Endodermal cell (in vitro differentiated cells): ENCODE data around the gene LMX1A. TPM values are rescaled to one million over a fixed set of nuclear protein-coding genes. Genes with fewer than 3 reads are reported as not detected.

ENCODE experiments used
- DNase-seq: peaks from one replicate; pipeline ENCODE4 v3.0.0-alpha.2; 2017
- H3K27ac ChIP-seq: 2 replicates; pipeline ENCODE4 v1.5.1; 2013; ENCODE audit warnings: mild to moderate bottlenecking, low read depth, low read length, moderate library complexity
- H3K27me3 ChIP-seq: 2 replicates; pipeline ENCODE4 v1.6.1; 2013; ENCODE audit warnings: mild to moderate bottlenecking, low read length, moderate library complexity; ENCODE audit not compliant: insufficient read depth, control insufficient read depth, poor library complexity, severe bottlenecking
- H3K36me3 ChIP-seq: 2 replicates; pipeline ENCODE4 v1.7.0; 2013; ENCODE audit warnings: mild to moderate bottlenecking, low read length, moderate library complexity; ENCODE audit not compliant: control insufficient read depth, insufficient read depth
- H3K4me1 ChIP-seq: one replicate; pipeline ENCODE4 v1.7.0; 2013; ENCODE audit warnings: low read length; ENCODE audit not compliant: control insufficient read depth, insufficient read depth
- H3K4me3 ChIP-seq: 2 replicates; pipeline ENCODE4 v1.5.1; 2013; ENCODE audit warnings: mild to moderate bottlenecking, low read length, moderate library complexity
- H3K9ac ChIP-seq: 2 replicates; pipeline ENCODE4 v1.6.1; 2013; ENCODE audit warnings: mild to moderate bottlenecking, low read length, moderate library complexity; ENCODE audit not compliant: poor library complexity, severe bottlenecking; ENCODE audit errors: extremely low read depth
- H3K9me3 ChIP-seq: 2 replicates; pipeline ENCODE4 v1.6.1; 2013; ENCODE audit warnings: mild to moderate bottlenecking, low read length, moderate library complexity; ENCODE audit not compliant: control insufficient read depth
- H3K27ac Mint-ChIP-seq: 2 replicates; pipeline ENCODE4 v1.8.0; 2020; ENCODE audit warnings: mixed read lengths
- H3K27me3 Mint-ChIP-seq: 2 replicates; pipeline ENCODE4 v1.8.0; 2021; ENCODE audit warnings: mild to moderate bottlenecking, mixed read lengths; ENCODE audit not compliant: insufficient read depth
- H3K36me3 Mint-ChIP-seq: 2 replicates; pipeline ENCODE4 v1.8.0; 2020; ENCODE audit warnings: low read depth, mixed read lengths
- H3K4me1 Mint-ChIP-seq: 2 replicates; pipeline ENCODE4 v1.8.0; 2020; ENCODE audit warnings: mixed read lengths
- H3K4me3 Mint-ChIP-seq: 2 replicates; pipeline ENCODE4 v1.8.0; 2020; ENCODE audit warnings: mild to moderate bottlenecking, moderate library complexity, mixed read lengths
- H3K9me3 Mint-ChIP-seq: 2 replicates; pipeline ENCODE4 v1.8.0; 2020; ENCODE audit warnings: mild to moderate bottlenecking, mixed read lengths
- CTCF ChIP-seq: fragments of 200-600 bp; sonication (generic); conservative IDR thresholded peaks from 2 replicates; pipeline ENCODE4 v1.5.0; 2021; ENCODE audit warnings: antibody characterized with exemption, mild to moderate bottlenecking
- WGBS, 2 experiments: methylation state at CpG; one replicate each; pipeline versions ENCODE4 v1.1.5 to v1.1.7; 2013; ENCODE audit warnings: missing lambda C conversion rate in 2 of 2, mixed read lengths in 1 of 2; ENCODE audit not compliant: insufficient coverage in 1 of 2, insufficient read length in 1 of 2; 5-methylcytosine and 5-hydroxymethylcytosine counted together
- total RNA-seq, 2 donors: library from RNA; stranded (reverse); fragmentation: NEBNext Ultra II Directional in 1 of 2; extraction: Animal tissue kit (Norgen Biotek cat#: 25700) in 1 of 2; gene quantifications; 2 replicates in 1 of 2; 3 replicates in 1 of 2; pipeline ENCODE4 v1.2.1, GENCODE V29; 2021

Gene LMX1A
- total RNA-seq, 2 donors from 2014 or later: 0.13 to 1.6 TPM

DNA sequence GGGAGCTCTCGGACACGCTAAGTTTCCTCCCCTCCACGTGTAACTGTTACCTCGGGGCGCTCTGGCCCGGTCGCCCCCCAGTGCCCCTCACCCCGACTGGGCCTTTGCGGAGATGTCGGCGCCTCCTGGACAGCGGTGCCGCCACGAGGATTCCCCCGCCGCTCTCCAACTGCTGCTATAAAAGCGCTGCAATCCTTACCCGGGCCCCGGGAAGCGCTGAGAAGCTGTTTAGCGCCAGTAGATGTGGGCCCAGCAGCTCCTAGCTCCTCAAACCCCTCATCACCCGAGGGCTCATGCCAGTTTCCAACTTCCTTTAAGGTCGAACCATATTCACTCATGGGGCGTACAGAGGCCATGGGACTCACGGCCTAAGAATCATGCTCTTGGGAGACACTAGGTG is 361 bp upstream of the LMX1A start:
- peak overlapping the region; percentile 64 for H3K4me3 Mint-ChIP-seq
- Histone ChIP-seq H3K4me3 (peak overlapping the region; percentile 78), H3K36me3 (no peaks in the 10 kb centered on the region), H3K4me1 (peaks cover 21% of the 10 kb centered on the region), H3K27ac (no peak overlapping the region), H3K9ac (no peak overlapping the region), H3K9me3 (no peaks in the 10 kb centered on the region), H3K27me3 (peaks cover 100% of the 10 kb centered on the region)
- WGBS, 2 experiments: 7% methylated on average over 15 to 25 of the region's 25 CpGs
- no peak for TF ChIP-seq CTCF
- H3K36me3 Mint-ChIP-seq: no peaks in the 10 kb centered on the region
- H3K9me3 Mint-ChIP-seq: no peaks in the 10 kb centered on the region
- no peak overlapping the region for H3K27ac Mint-ChIP-seq
- H3K27me3 Mint-ChIP-seq: peaks cover 97% of the 10 kb centered on the region
- peak; percentile 82 for DNase-seq
- peaks cover 35% of the 10 kb centered on the region for H3K4me1 Mint-ChIP-seq

GRCh38 chr1:165355139-165355976 is 1.2 kb downstream of the LMX1A start:
- Histone ChIP-seq H3K4me1 (peaks cover 29% of the 10 kb centered on the region), H3K27ac (no peak overlapping the region), H3K9ac (no peak overlapping the region), H3K27me3 (peaks cover 100% of the 10 kb centered on the region), H3K9me3 (no peaks in the 10 kb centered on the region), H3K36me3 (no peaks in the 10 kb centered on the region), H3K4me3 (peak overlapping the region; percentile 78)
- no peak for TF ChIP-seq CTCF
- Mint-ChIP-seq H3K9me3 (no peaks in the 10 kb centered on the region), H3K4me3 (peak overlapping the region; percentile 64), H3K27me3 (peaks cover 96% of the 10 kb centered on the region), H3K27ac (no peak overlapping the region), H3K36me3 (no peaks in the 10 kb centered on the region), H3K4me1 (peaks cover 47% of the 10 kb centered on the region)
- WGBS, 2 experiments: 1 to 2% methylated on average over 23 to 53 of the region's 53 CpGs
- DNase-seq: peak; percentile 81

DNA sequence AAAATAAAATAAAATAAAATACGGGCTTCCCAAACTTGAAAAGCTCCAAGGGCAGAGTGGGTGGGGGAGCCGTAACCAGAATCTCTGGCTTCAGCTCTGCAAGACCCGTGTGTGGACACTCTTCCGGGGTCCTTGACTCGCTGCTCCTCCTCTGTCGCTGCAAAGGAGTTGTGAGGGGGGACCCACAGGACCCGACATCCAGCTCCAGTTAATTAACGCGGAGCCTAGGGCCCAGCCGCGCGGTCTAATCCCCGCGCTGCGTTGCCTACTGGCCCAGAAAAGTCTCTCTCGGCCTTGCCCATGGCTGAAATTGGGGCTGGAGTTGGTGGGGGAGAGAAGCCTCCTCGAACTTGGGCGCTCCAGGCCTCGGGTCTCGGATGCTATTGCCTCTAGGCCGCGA is 1.8 kb downstream of the LMX1A start:
- Histone ChIP-seq H3K9me3 (no peaks in the 10 kb centered on the region), H3K36me3 (no peaks in the 10 kb centered on the region), H3K27ac (no peak overlapping the region), H3K9ac (no peak overlapping the region), H3K27me3 (peaks cover 100% of the 10 kb centered on the region), H3K4me3 (peak overlapping the region; percentile 78), H3K4me1 (peaks cover 29% of the 10 kb centered on the region)
- peak; percentile 71 for DNase-seq
- Mint-ChIP-seq H3K27ac (no peak overlapping the region), H3K4me3 (peak overlapping the region; percentile 64), H3K27me3 (peaks cover 96% of the 10 kb centered on the region), H3K4me1 (peaks cover 47% of the 10 kb centered on the region), H3K9me3 (no peaks in the 10 kb centered on the region), H3K36me3 (no peaks in the 10 kb centered on the region)
- no peak for TF ChIP-seq CTCF
- 3% methylated on average over 11 to 22 of the region's 22 CpGs for WGBS, 2 experiments
